OCI-LY3 (cell line): ENCODE data around the gene WSCD2.

ENCODE experiments used
- H2AFZ ChIP-seq: fragments of 200-600, 300-600 bp; shearing (Covaris generic); 2 replicates; pipeline ENCODE4 v1.6.0; 2014; ENCODE audit warnings: antibody characterized with exemption, low read depth, low read length
- H3K27ac ChIP-seq: fragments of 200-600, 300-600 bp; sonication (generic); 2 replicates; pipeline ENCODE4 v1.5.1; 2014; ENCODE audit warnings: mild to moderate bottlenecking, low read length, moderate library complexity, mixed read lengths
- H3K27me3 ChIP-seq: fragments of 200-600, 300-600 bp; sonication (generic); 2 replicates; pipeline ENCODE4 v1.6.1; 2014; ENCODE audit warnings: low read depth, low read length, mixed read lengths
- H3K36me3 ChIP-seq: fragments of 200-600, 300-600 bp; sonication (generic); replicated peaks from 2 replicates; pipeline ENCODE3; 2014; ENCODE audit warnings: low read depth, low read length, mixed read lengths
- H3K4me1 ChIP-seq: fragments of 300-600, 200-600 bp; sonication (generic); 2 replicates; pipeline ENCODE4 v1.6.1; 2014; ENCODE audit warnings: low read length, mixed read lengths
- H3K4me2 ChIP-seq: fragments of 200-600, 300-600 bp; sonication (generic); 2 replicates; pipeline ENCODE4 v1.6.1; 2014; ENCODE audit warnings: low read length, mixed read lengths
- H3K4me3 ChIP-seq: fragments of 300-600, 200-600 bp; sonication (generic); 2 replicates; pipeline ENCODE4 v1.5.1; 2014; ENCODE audit warnings: antibody characterized with exemption, mild to moderate bottlenecking, low read length, moderate library complexity
- H3K79me2 ChIP-seq: fragments of 300-600, 200-600 bp; shearing (Covaris generic); 2 replicates; pipeline ENCODE4 v1.6.1; 2014; ENCODE audit warnings: mild to moderate bottlenecking, low read length, mixed read lengths
- H3K9ac ChIP-seq: fragments of 300-600, 200-600 bp; shearing (Covaris generic); 2 replicates; pipeline ENCODE4 v1.6.0; 2014; ENCODE audit warnings: mild to moderate bottlenecking, low read length, moderate library complexity
- H3K9me3 ChIP-seq: fragments of 200-600, 300-600 bp; shearing (Covaris generic); 2 replicates; pipeline ENCODE4 v1.6.1; 2014; ENCODE audit warnings: low read length, mixed read lengths; ENCODE audit not compliant: insufficient read depth
- H4K20me1 ChIP-seq: fragments of 200-600, 300-600 bp; sonication (generic); 2 replicates; pipeline ENCODE4 v1.6.1; 2016; ENCODE audit warnings: low read length, mixed read lengths; ENCODE audit not compliant: insufficient read depth
- EZH2phosphoT487 ChIP-seq: fragments of 200-600 bp; shearing (Covaris generic); IDR thresholded peaks from 2 replicates; pipeline ENCODE4 v1.6.1; 2018; ENCODE audit warnings: antibody characterized with exemption, mixed run types, low read depth
- TF ChIP-seq, protein P1 (sequence below): fragments of 200-600, 300-600 bp; sonication (generic); IDR thresholded peaks from 2 replicates; pipeline ENCODE4 v1.5.1; 2014; ENCODE audit warnings: antibody characterized with exemption, low read length, low read depth

Gene WSCD2

DNA sequence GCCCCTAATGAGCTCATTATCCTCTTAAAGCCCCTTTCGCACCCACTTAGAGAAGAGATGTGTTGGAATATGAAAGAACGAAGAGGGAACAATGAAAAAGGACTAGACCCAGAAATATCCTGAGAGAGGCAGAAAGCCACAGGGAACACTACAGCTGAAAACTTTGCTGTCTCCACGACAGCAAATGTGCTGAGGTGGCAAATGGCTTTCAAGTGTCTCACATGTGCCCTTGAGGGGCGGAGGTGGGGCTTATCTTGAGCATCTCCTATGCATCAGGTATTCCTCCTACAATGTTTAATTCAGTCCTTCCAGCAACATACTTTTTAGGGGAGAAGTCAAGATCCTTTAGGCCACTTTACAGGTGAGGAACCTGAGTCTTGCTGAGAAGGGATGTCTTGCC lies 62.9 kb downstream of the WSCD2 start:
- Histone ChIP-seq H3K4me3 (no peak overlapping the region), H2AFZ (no peak overlapping the region), H3K4me1 (peaks cover 15% of the 10 kb centered on the region), H3K27ac (no peak overlapping the region), H3K9me3 (no peaks in the 10 kb centered on the region), H4K20me1 (0 out of 2 replicates have a peak, but pooled peaks cover 4% of the 10 kb centered on the region), H3K4me2 (no peak overlapping the region), H3K9ac (no peak overlapping the region), H3K27me3 (peaks cover 55% of the 10 kb centered on the region), H3K79me2 (no peaks in the 10 kb centered on the region), H3K36me3 (no peaks in the 10 kb centered on the region)
- TF ChIP-seq, protein P1, sequence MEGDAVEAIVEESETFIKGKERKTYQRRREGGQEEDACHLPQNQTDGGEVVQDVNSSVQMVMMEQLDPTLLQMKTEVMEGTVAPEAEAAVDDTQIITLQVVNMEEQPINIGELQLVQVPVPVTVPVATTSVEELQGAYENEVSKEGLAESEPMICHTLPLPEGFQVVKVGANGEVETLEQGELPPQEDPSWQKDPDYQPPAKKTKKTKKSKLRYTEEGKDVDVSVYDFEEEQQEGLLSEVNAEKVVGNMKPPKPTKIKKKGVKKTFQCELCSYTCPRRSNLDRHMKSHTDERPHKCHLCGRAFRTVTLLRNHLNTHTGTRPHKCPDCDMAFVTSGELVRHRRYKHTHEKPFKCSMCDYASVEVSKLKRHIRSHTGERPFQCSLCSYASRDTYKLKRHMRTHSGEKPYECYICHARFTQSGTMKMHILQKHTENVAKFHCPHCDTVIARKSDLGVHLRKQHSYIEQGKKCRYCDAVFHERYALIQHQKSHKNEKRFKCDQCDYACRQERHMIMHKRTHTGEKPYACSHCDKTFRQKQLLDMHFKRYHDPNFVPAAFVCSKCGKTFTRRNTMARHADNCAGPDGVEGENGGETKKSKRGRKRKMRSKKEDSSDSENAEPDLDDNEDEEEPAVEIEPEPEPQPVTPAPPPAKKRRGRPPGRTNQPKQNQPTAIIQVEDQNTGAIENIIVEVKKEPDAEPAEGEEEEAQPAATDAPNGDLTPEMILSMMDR = no peak
- no peak for TF ChIP-seq EZH2phosphoT487

DNA sequence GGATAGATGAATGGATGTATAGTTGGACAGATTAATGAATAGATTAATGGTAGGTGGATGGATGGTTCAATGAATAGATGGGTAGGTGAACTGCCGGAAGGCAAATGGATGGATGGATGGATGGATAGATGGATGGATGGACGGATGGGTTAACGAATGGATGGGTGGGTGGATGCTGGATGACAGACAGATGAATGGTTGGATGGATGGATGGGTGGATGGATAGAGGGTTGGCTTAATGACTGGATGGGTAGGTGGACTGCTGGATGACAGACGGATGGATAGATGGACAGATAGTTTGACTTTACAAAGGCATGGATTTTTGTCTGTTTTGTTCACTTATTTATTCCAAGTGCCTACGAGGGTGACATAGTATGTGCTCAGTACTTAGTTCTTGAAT lies 64.4 kb downstream of the WSCD2 start:
- 0 out of 2 replicates have a peak, but pooled peaks cover 4% of the 10 kb centered on the region for H4K20me1 ChIP-seq
- peaks cover 15% of the 10 kb centered on the region for H3K4me1 ChIP-seq
- no peak overlapping the region for H3K4me3 ChIP-seq
- H3K27me3 ChIP-seq = peaks cover 49% of the 10 kb centered on the region
- H3K9ac ChIP-seq = no peak overlapping the region
- no peak overlapping the region for H3K27ac ChIP-seq
- H2AFZ ChIP-seq = no peak overlapping the region
- no peaks in the 10 kb centered on the region for H3K36me3 ChIP-seq
- TF ChIP-seq, protein P1 = no peak
- no peak for TF ChIP-seq EZH2phosphoT487
- H3K4me2 ChIP-seq = no peak overlapping the region
- no peaks in the 10 kb centered on the region for H3K79me2 ChIP-seq
- no peaks in the 10 kb centered on the region for H3K9me3 ChIP-seq

DNA sequence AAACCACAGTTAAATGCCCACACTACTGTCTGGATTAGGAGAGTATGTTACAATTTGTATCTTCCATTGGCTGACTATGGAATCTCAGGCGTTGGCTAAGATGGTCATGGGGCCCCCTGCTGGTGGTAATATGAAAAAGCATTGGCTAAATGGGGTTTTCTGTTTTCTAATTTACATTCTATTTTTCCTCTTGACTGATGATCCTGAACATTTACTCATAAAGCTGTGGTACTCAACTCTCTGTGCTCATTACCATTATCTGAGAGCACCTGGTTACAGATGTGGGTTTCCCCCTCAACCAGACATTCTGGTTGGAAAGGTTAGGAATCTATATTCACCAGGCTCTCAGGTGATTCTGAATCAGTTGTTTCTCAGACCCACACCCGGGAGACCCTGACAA lies 64.8 kb downstream of the WSCD2 start:
- no peak overlapping the region for H2AFZ ChIP-seq
- H3K36me3 ChIP-seq = no peaks in the 10 kb centered on the region
- H3K27ac ChIP-seq = no peak overlapping the region
- H3K4me2 ChIP-seq = peak overlapping the region; percentile 33
- H3K4me1 ChIP-seq = peaks cover 15% of the 10 kb centered on the region
- no peaks in the 10 kb centered on the region for H3K9me3 ChIP-seq
- 0 out of 2 replicates have a peak, but pooled peaks cover 4% of the 10 kb centered on the region for H4K20me1 ChIP-seq
- TF ChIP-seq, protein P1 = peak; percentile 83
- TF ChIP-seq EZH2phosphoT487 = no peak
- H3K79me2 ChIP-seq = no peaks in the 10 kb centered on the region
- peaks cover 46% of the 10 kb centered on the region for H3K27me3 ChIP-seq
- H3K4me3 ChIP-seq = no peak overlapping the region
- no peak overlapping the region for H3K9ac ChIP-seq

DNA sequence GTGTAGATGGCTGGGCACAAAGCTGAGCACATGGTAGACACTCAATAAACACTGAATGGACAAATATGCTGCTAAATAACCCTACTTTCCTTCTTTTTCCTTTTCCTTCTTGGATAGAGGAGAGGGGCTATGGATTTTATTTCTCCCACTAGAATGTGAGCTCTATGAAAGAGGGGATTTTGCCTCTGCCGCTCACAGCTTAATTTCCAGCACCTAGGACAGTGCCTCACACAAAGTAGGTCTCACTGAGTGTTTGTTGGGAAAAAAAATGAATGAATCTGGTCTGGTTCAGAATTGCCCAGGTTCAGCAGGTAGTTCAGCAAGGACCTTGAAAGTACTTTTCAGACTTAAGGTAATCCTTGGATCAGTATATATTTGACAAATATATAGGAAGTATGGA lies 65.5 kb downstream of the WSCD2 start:
- no peak overlapping the region for H2AFZ ChIP-seq
- no peak overlapping the region for H3K4me3 ChIP-seq
- TF ChIP-seq EZH2phosphoT487 = no peak
- TF ChIP-seq, protein P1 = no peak
- no peak overlapping the region for H3K27ac ChIP-seq
- no peaks in the 10 kb centered on the region for H3K36me3 ChIP-seq
- peaks cover 41% of the 10 kb centered on the region for H3K27me3 ChIP-seq
- H3K9ac ChIP-seq = no peak overlapping the region
- H3K4me2 ChIP-seq = peak overlapping the region; percentile 33; the same call in 1 of the 2 replicates
- H3K79me2 ChIP-seq = no peaks in the 10 kb centered on the region
- 0 out of 2 replicates have a peak, but pooled peaks cover 4% of the 10 kb centered on the region for H4K20me1 ChIP-seq
- peaks cover 15% of the 10 kb centered on the region for H3K4me1 ChIP-seq
- no peaks in the 10 kb centered on the region for H3K9me3 ChIP-seq
